Measurements from ENCODE around the gene C7orf57. TPM values are rescaled to one million over a fixed set of nuclear protein-coding genes. Genes with fewer than 3 reads are reported as not detected.

Gene C7orf57
- total RNA-seq, 4 donors from 2014 or later, result 0.57 to 2.3 (median 1.0) TPM

DNA sequence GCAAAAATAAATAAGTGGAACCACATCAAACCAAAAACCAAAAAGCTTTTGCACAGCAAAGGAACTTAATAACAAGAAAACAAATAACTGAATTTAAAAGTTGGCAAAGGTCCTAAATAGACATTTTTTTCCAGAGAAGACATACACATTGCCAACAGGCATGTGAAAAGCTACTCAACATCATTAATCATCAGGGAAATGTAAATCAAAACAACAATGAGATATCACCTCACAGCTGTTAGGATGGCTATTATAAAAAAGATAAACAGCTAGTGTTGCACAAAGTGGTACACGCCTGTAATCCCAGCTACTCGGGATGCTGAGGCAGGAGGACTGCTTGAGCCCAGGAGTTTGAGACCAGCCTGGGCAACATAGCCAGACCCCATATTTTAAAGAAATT lies 4.2 kb upstream of the C7orf57 start:
- TF ChIP-seq, protein P1, sequence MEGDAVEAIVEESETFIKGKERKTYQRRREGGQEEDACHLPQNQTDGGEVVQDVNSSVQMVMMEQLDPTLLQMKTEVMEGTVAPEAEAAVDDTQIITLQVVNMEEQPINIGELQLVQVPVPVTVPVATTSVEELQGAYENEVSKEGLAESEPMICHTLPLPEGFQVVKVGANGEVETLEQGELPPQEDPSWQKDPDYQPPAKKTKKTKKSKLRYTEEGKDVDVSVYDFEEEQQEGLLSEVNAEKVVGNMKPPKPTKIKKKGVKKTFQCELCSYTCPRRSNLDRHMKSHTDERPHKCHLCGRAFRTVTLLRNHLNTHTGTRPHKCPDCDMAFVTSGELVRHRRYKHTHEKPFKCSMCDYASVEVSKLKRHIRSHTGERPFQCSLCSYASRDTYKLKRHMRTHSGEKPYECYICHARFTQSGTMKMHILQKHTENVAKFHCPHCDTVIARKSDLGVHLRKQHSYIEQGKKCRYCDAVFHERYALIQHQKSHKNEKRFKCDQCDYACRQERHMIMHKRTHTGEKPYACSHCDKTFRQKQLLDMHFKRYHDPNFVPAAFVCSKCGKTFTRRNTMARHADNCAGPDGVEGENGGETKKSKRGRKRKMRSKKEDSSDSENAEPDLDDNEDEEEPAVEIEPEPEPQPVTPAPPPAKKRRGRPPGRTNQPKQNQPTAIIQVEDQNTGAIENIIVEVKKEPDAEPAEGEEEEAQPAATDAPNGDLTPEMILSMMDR (IDR thresholded peaks at IDR 0.05), result no peak
- no peak for TF ChIP-seq POLR2A (IDR thresholded peaks at IDR 0.05)
- H3K4me3 ChIP-seq, result no peak overlapping the region
- intact Hi-C loops (cut with DNase I), result loop anchor here (10.0 kb wide), 1 partner anchor 74 kb away; no protein-coding TSS in a partner anchor
- H3K36me3 ChIP-seq, result no peaks in the 10 kb centered on the region
- no peaks in the 10 kb centered on the region for H3K9me3 ChIP-seq
- peaks cover 0 to 63% (median 0%) of the 10 kb centered on the region in 4 donors for H3K27me3 ChIP-seq
- DNase-seq, result no peak
- H3K27ac ChIP-seq, result no peak overlapping the region
- 52 to 61% methylated on average over 2 of the region's 2 CpGs for WGBS, 2 donors
- H3K4me1 ChIP-seq, result peaks cover 8 to 13% (median 8%) of the 10 kb centered on the region in 3 donors

DNA sequence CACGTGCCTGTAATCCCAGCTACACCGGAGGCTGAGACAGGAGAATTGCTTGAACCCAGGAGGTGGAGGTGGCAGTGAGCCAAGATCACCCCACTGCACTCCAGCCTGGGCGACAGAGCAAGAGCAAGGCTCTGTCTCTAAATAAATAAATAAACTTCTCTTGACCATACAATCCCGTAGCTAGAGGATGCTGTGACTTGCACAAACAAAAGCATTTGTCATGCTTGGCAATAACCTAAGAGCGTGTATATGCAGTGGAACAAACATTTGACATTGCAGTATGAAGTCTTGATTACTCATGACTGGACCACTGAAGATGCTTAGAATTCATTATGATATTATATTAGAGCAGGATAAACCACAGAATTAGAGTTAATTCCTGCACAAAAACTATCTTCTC lies 1.4 kb upstream of the C7orf57 start:
- peaks cover 10 to 16% (median 11%) of the 10 kb centered on the region in 3 donors for H3K4me1 ChIP-seq
- no peak overlapping the region for H3K27ac ChIP-seq
- TF ChIP-seq, protein P1 (IDR thresholded peaks at IDR 0.05), result no peak
- no peak for TF ChIP-seq POLR2A (IDR thresholded peaks at IDR 0.05)
- DNase-seq, result no peak
- no peaks in the 10 kb centered on the region for H3K9me3 ChIP-seq
- intact Hi-C loops (cut with DNase I), result loop anchor here (10.0 kb wide), 1 partner anchor 71 kb away; no protein-coding TSS in a partner anchor
- no peaks in the 10 kb centered on the region for H3K36me3 ChIP-seq
- WGBS, 2 donors, result 38 to 42% methylated on average over 4 to 5 of the region's 5 CpGs
- no peak overlapping the region for H3K4me3 ChIP-seq
- peaks cover 0 to 61% (median 0%) of the 10 kb centered on the region in 4 donors for H3K27me3 ChIP-seq

DNA sequence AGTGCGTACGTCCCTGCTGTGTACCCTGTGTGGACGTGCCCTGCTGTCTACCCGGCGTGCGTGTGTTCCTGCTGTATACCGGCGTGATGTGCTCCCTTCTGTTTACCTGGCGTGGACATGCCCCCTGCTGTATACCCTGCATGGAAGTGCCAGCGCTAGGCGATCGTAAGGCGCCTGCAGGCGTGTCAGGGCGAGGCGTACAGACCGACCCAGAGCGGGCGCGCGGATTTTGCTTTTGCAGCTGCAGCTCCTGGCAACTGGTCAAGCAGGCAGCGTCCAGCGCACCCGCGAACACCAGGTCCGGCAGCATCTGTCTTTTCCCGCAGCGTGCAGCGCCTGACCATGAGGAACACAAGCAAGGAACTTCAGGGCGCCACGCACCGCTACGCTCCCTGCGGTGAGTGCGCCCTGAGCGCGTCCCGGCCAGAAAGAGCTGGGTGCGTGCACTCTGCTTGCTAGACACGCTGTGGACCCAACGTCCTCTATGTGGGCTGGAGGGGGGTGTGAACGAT lies 680 bp downstream of the C7orf57 start:
- intact Hi-C loops (cut with DNase I), result loop anchor here (10.0 kb wide), 1 partner anchor 69 kb away; no protein-coding TSS in a partner anchor
- H3K27ac ChIP-seq, result no peak overlapping the region
- no peak for DNase-seq
- H3K4me3 ChIP-seq, result peak overlapping the region; percentile 36 to 70 (median 55)
- no peaks in the 10 kb centered on the region for H3K9me3 ChIP-seq
- H3K36me3 ChIP-seq, result no peaks in the 10 kb centered on the region
- H3K27me3 ChIP-seq, result peaks cover 0 to 48% (median 0%) of the 10 kb centered on the region in 4 donors
- peaks cover 10 to 16% (median 11%) of the 10 kb centered on the region in 3 donors for H3K4me1 ChIP-seq
- WGBS, 2 donors, result 13 to 23% methylated on average over 9 to 11 of the region's 42 CpGs
- no peak for TF ChIP-seq POLR2A (IDR thresholded peaks at IDR 0.05)
- TF ChIP-seq, protein P1 (IDR thresholded peaks at IDR 0.05), result peak in 1 of 6 experiments; percentile 9

DNA sequence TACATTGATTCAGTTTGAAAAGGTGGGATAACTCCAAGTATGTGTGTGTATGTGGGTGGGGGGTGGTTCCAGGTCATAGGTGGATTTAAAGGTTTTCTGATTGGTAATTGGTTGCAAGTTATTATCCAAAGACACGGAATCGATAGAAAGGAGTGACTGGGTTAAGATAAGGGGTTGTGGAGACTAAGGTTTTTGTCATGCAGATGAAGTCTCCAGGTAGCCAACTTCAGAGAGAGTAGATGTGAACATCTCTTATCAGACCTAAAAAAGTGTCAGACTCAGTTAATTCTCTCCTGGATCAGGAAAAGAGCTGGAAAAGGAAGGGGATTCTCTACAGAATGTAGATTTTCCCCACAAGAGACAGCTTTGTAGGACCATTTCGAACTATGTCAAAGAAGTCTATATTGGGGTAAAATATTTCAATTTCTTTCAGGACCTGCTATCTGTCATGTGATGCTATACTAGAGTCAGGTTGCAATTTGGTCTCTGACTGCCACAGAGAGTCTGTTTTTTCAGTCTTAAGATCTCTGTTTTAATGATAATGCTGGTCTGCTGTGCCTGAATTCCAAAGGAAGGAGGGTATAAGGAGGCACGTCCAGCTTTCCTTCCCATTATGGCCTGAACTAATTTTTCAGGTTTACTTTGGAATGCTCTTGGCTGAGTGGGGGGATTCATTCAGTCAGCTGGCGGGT lies 3.6 kb downstream of the C7orf57 start:
- H3K27me3 ChIP-seq, result peaks cover 0 to 27% (median 0%) of the 10 kb centered on the region in 4 donors
- DNase-seq, result no peak
- peaks cover 10 to 16% (median 11%) of the 10 kb centered on the region in 3 donors for H3K4me1 ChIP-seq
- intact Hi-C loops (cut with DNase I), result loop anchor here (10.0 kb wide), 1 partner anchor 66 kb away; no protein-coding TSS in a partner anchor
- no peaks in the 10 kb centered on the region for H3K36me3 ChIP-seq
- no peaks in the 10 kb centered on the region for H3K9me3 ChIP-seq
- H3K27ac ChIP-seq, result no peak overlapping the region
- TF ChIP-seq POLR2A (IDR thresholded peaks at IDR 0.05), result no peak
- TF ChIP-seq, protein P1 (IDR thresholded peaks at IDR 0.05), result no peak
- WGBS, 2 donors, result 43 to 58% methylated on average over 5 of the region's 5 CpGs
- no peak overlapping the region for H3K4me3 ChIP-seq
